Measurements from ENCODE around the gene IFNL3.

DNA sequence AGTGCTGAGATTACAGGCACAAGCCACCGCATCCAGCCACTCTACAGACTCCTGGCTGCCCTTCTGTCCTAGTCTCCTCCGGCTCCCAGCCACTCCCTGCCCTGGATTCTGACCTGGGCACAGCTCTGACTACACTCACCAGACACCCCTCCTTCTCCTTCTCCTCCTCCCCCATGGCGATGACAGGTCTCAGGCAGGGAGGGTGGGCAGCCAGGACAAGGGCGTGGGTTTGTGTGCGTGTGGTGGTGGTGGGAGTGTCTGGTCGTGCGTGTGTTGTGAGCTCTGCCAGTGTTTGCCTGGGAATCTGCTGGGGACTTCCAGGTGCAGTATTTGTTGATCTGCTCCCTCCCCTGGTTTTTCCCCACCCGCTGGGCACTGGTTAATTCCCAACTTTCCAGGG is 51.0 kb downstream of the IFNL3 start:
- TF ChIP-seq, protein P1, sequence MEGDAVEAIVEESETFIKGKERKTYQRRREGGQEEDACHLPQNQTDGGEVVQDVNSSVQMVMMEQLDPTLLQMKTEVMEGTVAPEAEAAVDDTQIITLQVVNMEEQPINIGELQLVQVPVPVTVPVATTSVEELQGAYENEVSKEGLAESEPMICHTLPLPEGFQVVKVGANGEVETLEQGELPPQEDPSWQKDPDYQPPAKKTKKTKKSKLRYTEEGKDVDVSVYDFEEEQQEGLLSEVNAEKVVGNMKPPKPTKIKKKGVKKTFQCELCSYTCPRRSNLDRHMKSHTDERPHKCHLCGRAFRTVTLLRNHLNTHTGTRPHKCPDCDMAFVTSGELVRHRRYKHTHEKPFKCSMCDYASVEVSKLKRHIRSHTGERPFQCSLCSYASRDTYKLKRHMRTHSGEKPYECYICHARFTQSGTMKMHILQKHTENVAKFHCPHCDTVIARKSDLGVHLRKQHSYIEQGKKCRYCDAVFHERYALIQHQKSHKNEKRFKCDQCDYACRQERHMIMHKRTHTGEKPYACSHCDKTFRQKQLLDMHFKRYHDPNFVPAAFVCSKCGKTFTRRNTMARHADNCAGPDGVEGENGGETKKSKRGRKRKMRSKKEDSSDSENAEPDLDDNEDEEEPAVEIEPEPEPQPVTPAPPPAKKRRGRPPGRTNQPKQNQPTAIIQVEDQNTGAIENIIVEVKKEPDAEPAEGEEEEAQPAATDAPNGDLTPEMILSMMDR (IDR thresholded peaks at IDR 0.05 in 4 of 5, conservative IDR thresholded peaks at IDR 0.05 in 1 of 5) = no peak
- TF ChIP-seq POLR2A (IDR thresholded peaks at IDR 0.05) = no peak

Data from gastrocnemius medialis (tissue), 4 donors.